HUES48 (cell line): Measurements from ENCODE around the gene PDHX.

Source experiments
- H3K27ac ChIP-seq: one replicate; pipeline ENCODE4 v1.7.0; 2013; ENCODE audit warnings: low read depth, low read length, inconsistent platforms
- H3K27me3 ChIP-seq: 2 replicates; pipeline ENCODE4 v1.6.1; 2013; ENCODE audit warnings: mild to moderate bottlenecking, low read length; ENCODE audit not compliant: control insufficient read depth, insufficient read depth
- H3K36me3 ChIP-seq: 2 replicates; pipeline ENCODE4 v1.6.1; 2013; ENCODE audit warnings: low read length; ENCODE audit not compliant: control insufficient read depth, insufficient read depth
- H3K4me1 ChIP-seq: 2 replicates; pipeline ENCODE4 v1.6.1; 2013; ENCODE audit warnings: mild to moderate bottlenecking, low read length; ENCODE audit not compliant: control insufficient read depth, insufficient read depth
- H3K4me3 ChIP-seq: 2 replicates; pipeline ENCODE4 v1.5.1; 2013; ENCODE audit warnings: mild to moderate bottlenecking, low read depth, low read length
- H3K9ac ChIP-seq: 2 replicates; pipeline ENCODE4 v1.6.1; 2013; ENCODE audit warnings: mild to moderate bottlenecking, low read depth, low read length, moderate library complexity
- H3K9me3 ChIP-seq: 2 replicates; pipeline ENCODE4 v1.6.1; 2013; ENCODE audit warnings: low read length; ENCODE audit not compliant: control insufficient read depth, insufficient read depth

The PDHX gene

GRCh38 chr11:34959770-34960169 lies 43.4 kb downstream of the PDHX start:
- Histone ChIP-seq H3K4me3 (no peak overlapping the region), H3K27me3 (no peaks in the 10 kb centered on the region), H3K9ac (no peak overlapping the region), H3K9me3 (no peaks in the 10 kb centered on the region), H3K36me3 (peaks cover 30% of the 10 kb centered on the region), H3K27ac (no peak overlapping the region), H3K4me1 (peaks cover 6% of the 10 kb centered on the region; the same call in 1 of the 2 replicates)

GRCh38 chr11:34960277-34960676 lies 43.9 kb downstream of the PDHX start:
- H3K36me3 ChIP-seq: peaks cover 30% of the 10 kb centered on the region
- H3K9ac ChIP-seq: no peak overlapping the region
- no peaks in the 10 kb centered on the region for H3K27me3 ChIP-seq
- no peak overlapping the region for H3K4me3 ChIP-seq
- peaks cover 8% of the 10 kb centered on the region; the same call in 1 of the 2 replicates for H3K4me1 ChIP-seq
- no peak overlapping the region for H3K27ac ChIP-seq
- H3K9me3 ChIP-seq: no peaks in the 10 kb centered on the region

- Histone ChIP-seq H3K9ac (no peak overlapping the region), H3K9me3 (no peaks in the 10 kb centered on the region), H3K4me3 (no peak overlapping the region), H3K36me3 (peaks cover 39% of the 10 kb centered on the region), H3K27ac (no peak overlapping the region), H3K4me1 (peaks cover 8% of the 10 kb centered on the region; the same call in 1 of the 2 replicates), H3K27me3 (no peaks in the 10 kb centered on the region)
Observed at GRCh38 chr11:34962034-34962433, 45.6 kb downstream of the PDHX start.

GRCh38 chr11:34963351-34963750 lies 46.9 kb downstream of the PDHX start:
- no peak overlapping the region for H3K4me3 ChIP-seq
- no peak overlapping the region for H3K27ac ChIP-seq
- H3K9me3 ChIP-seq: no peaks in the 10 kb centered on the region
- no peak overlapping the region for H3K9ac ChIP-seq
- H3K36me3 ChIP-seq: peaks cover 42% of the 10 kb centered on the region
- H3K27me3 ChIP-seq: no peaks in the 10 kb centered on the region
- H3K4me1 ChIP-seq: peaks cover 8% of the 10 kb centered on the region; the same call in 1 of the 2 replicates

GRCh38 chr11:34964610-34965331 lies 48.4 kb downstream of the PDHX start:
- no peak overlapping the region for H3K4me3 ChIP-seq
- H3K27me3 ChIP-seq: no peaks in the 10 kb centered on the region
- no peak overlapping the region for H3K9ac ChIP-seq
- H3K36me3 ChIP-seq: peaks cover 40% of the 10 kb centered on the region
- no peak overlapping the region for H3K27ac ChIP-seq
- peaks cover 8% of the 10 kb centered on the region; the same call in 1 of the 2 replicates for H3K4me1 ChIP-seq
- H3K9me3 ChIP-seq: no peaks in the 10 kb centered on the region

- Histone ChIP-seq H3K4me3 (no peak overlapping the region), H3K36me3 (peaks cover 62% of the 10 kb centered on the region), H3K27me3 (no peaks in the 10 kb centered on the region), H3K9me3 (no peaks in the 10 kb centered on the region), H3K27ac (no peak overlapping the region), H3K4me1 (peaks cover 8% of the 10 kb centered on the region; the same call in 1 of the 2 replicates), H3K9ac (no peak overlapping the region)
Observed at GRCh38 chr11:34968862-34969261, 52.4 kb downstream of the PDHX start.

- Histone ChIP-seq H3K36me3 (peaks cover 67% of the 10 kb centered on the region), H3K9ac (no peak overlapping the region), H3K27ac (no peak overlapping the region), H3K4me1 (no peaks in the 10 kb centered on the region), H3K9me3 (no peaks in the 10 kb centered on the region), H3K4me3 (no peak overlapping the region), H3K27me3 (no peaks in the 10 kb centered on the region)
Observed at GRCh38 chr11:34970033-34970432, 53.6 kb downstream of the PDHX start.

- Histone ChIP-seq H3K27ac (no peak overlapping the region), H3K27me3 (no peaks in the 10 kb centered on the region), H3K36me3 (peaks cover 69% of the 10 kb centered on the region), H3K4me1 (peaks cover 2% of the 10 kb centered on the region; the same call in 1 of the 2 replicates), H3K9me3 (no peaks in the 10 kb centered on the region), H3K9ac (no peak overlapping the region), H3K4me3 (no peak overlapping the region)
Observed at GRCh38 chr11:34970480-34970879, 54.1 kb downstream of the PDHX start.

- Histone ChIP-seq H3K9me3 (no peaks in the 10 kb centered on the region), H3K27ac (no peak overlapping the region), H3K27me3 (no peaks in the 10 kb centered on the region), H3K4me1 (peaks cover 15% of the 10 kb centered on the region; the same call in 1 of the 2 replicates), H3K4me3 (no peak overlapping the region), H3K36me3 (peaks cover 67% of the 10 kb centered on the region), H3K9ac (no peak overlapping the region)
Observed at GRCh38 chr11:34971928-34972327, 55.5 kb downstream of the PDHX start.

GRCh38 chr11:34972366-34972765 lies 55.9 kb downstream of the PDHX start:
- Histone ChIP-seq H3K4me1 (peaks cover 18% of the 10 kb centered on the region; the same call in 1 of the 2 replicates), H3K4me3 (no peak overlapping the region), H3K36me3 (peaks cover 67% of the 10 kb centered on the region), H3K27ac (no peak overlapping the region), H3K9me3 (no peaks in the 10 kb centered on the region), H3K9ac (no peak overlapping the region), H3K27me3 (no peaks in the 10 kb centered on the region)

- no peaks in the 10 kb centered on the region for H3K9me3 ChIP-seq
- H3K9ac ChIP-seq: no peak overlapping the region
- H3K4me1 ChIP-seq: peaks cover 20% of the 10 kb centered on the region; the same call in 1 of the 2 replicates
- H3K27ac ChIP-seq: no peak overlapping the region
- H3K4me3 ChIP-seq: no peak overlapping the region
- no peaks in the 10 kb centered on the region for H3K27me3 ChIP-seq
- H3K36me3 ChIP-seq: peaks cover 63% of the 10 kb centered on the region
Observed at GRCh38 chr11:34972892-34973291, 56.5 kb downstream of the PDHX start.
